K562 (cell line): ENCODE measurements around the gene IFT122. TPM values are rescaled to one million over a fixed set of nuclear protein-coding genes. Genes with fewer than 3 reads are reported as not detected.

Experiments used
- ATAC-seq: fragments of 200-7000 bp; cut with Tn5 transposase; 3 replicates; pipeline ENCODE4 v1.9.1; 2020; ENCODE audit warnings: moderate library complexity
- BruUV-seq: library from RNA; stranded (reverse); fragments of 400-500 nt; replicated peaks from 2 replicates; lab custom pipeline; 2021; lab: Mats Ljungman, UMichigan
- CTCF ChIA-PET: fragments of 300-600 bp; formaldehyde crosslinking; extraction: SDS; loops from one replicate; lab custom pipeline; 2021; ENCODE audit warnings: low intra/inter-chr PET ratio; lab: Yijun Ruan, JAX
- POLR2A ChIA-PET: fragments of 300-600, 350-650 bp; sonication (Branson Sonifier 250); formaldehyde crosslinking; extraction: SDS; loops from one replicate; lab custom pipeline; 2021; ENCODE audit warnings: antibody characterized with exemption, inconsistent platforms; lab: Yijun Ruan, JAX
- DNase-seq, 4 experiments: peaks; one replicate each; pipeline versions ENCODE4 v3.0.0 to v3.0.0-alpha.2; 2011 to 2018; ENCODE audit warnings: low spot score in 3 of 4, mixed read lengths in 3 of 4; ENCODE audit errors: extremely low read depth in 1 of 4
- FAIRE-seq: peaks from 2 replicates; lab custom pipeline; 2011; peaks lifted over from hg19 to GRCh38; lab: Jason Lieb, UNC
- H2AFZ ChIP-seq: 2 replicates; pipeline ENCODE4 v1.6.0; 2011; ENCODE audit warnings: low read depth, low read length, control low read depth, inconsistent platforms
- H3K27ac ChIP-seq: fragments of 200-600 bp; 3 replicates; pipeline ENCODE4 v1.8.0; 2011; ENCODE audit warnings: low read depth, mild to moderate bottlenecking, control low read depth, inconsistent platforms, low read length, moderate library complexity, mixed read lengths; ENCODE audit errors: extremely low read depth
- H3K27me3 ChIP-seq, 2 experiments: fragments of 300-600 bp in 1 of 2; 2 replicates in 1 of 2; 3 replicates in 1 of 2; pipeline versions ENCODE4 v1.6.0 to v1.8.0; 2011; ENCODE audit warnings: inconsistent platforms in 2 of 2, low read length in 2 of 2, mild to moderate bottlenecking in 1 of 2, mixed read lengths in 1 of 2, moderate library complexity in 1 of 2; ENCODE audit not compliant: control insufficient read depth in 2 of 2, insufficient read depth in 2 of 2
- H3K36me3 ChIP-seq: fragments of 300-600 bp; 3 replicates; pipeline ENCODE4 v1.8.0; 2011; ENCODE audit warnings: mild to moderate bottlenecking, low read length, inconsistent platforms; ENCODE audit not compliant: control insufficient read depth, insufficient read depth
- H3K4me1 ChIP-seq, 2 experiments: fragments of 200-600 bp in 1 of 2; replicated peaks in 1 of 2; 2 replicates in 1 of 2; 3 replicates in 1 of 2; pipeline versions ENCODE4 v1.5.1 to v1.8.0; 2011; ENCODE audit warnings: inconsistent platforms in 2 of 2, low read length in 2 of 2, mild to moderate bottlenecking in 1 of 2, mixed read lengths in 1 of 2, moderate library complexity in 1 of 2; ENCODE audit not compliant: control insufficient read depth in 2 of 2, insufficient read depth in 2 of 2
- H3K4me2 ChIP-seq: 2 replicates; pipeline ENCODE4 v1.6.1; 2011; ENCODE audit warnings: low read length, control low read depth, inconsistent platforms, mixed read lengths; ENCODE audit not compliant: insufficient read depth
- H3K4me3 ChIP-seq: fragments of 200-600 bp; sonication (generic), shearing (Covaris generic); 2 replicates; pipeline ENCODE4 v1.5.1; 2016; ENCODE audit warnings: control low read depth, inconsistent platforms
- H3K79me2 ChIP-seq: fragments of 200-600 bp; 3 replicates; pipeline ENCODE4 v1.8.0; 2011; ENCODE audit warnings: low read length, inconsistent platforms; ENCODE audit not compliant: control insufficient read depth, insufficient read depth
- H3K9ac ChIP-seq, 2 experiments: 2 replicates each; pipeline versions ENCODE4 v1.6.0 to v1.6.1; 2011; ENCODE audit warnings: low read depth in 2 of 2, low read length in 2 of 2, control low read depth in 1 of 2, inconsistent platforms in 1 of 2, mild to moderate bottlenecking in 1 of 2, mixed read lengths in 1 of 2; ENCODE audit not compliant: insufficient read depth in 1 of 2
- H3K9me1 ChIP-seq: one replicate; pipeline ENCODE4 v1.6.0; 2011; ENCODE audit warnings: inconsistent platforms, mild to moderate bottlenecking, low read length, moderate library complexity; ENCODE audit not compliant: control insufficient read depth, insufficient read depth
- H3K9me3 ChIP-seq: replicated peaks from 2 replicates; pipeline ENCODE4 v1.5.1; 2011; ENCODE audit warnings: low read depth, low read length, inconsistent platforms; ENCODE audit not compliant: control insufficient read depth, insufficient read depth
- H4K20me1 ChIP-seq: replicated peaks from 2 replicates; pipeline ENCODE4 v1.6.1; 2011; ENCODE audit warnings: low read length, inconsistent platforms, mixed read lengths; ENCODE audit not compliant: control insufficient read depth, insufficient read depth
- C11orf30 ChIP-seq: fragments of 450-650 bp; IDR thresholded peaks from 2 replicates; pipeline ENCODE4 v1.6.1; 2016; ENCODE audit warnings: low read depth, mild to moderate bottlenecking
- EHMT2 ChIP-seq: fragments of 450-650 bp; IDR thresholded peaks from 2 replicates; pipeline ENCODE4 v1.6.1; 2018; ENCODE audit warnings: antibody characterized with exemption
- HMGN3 ChIP-seq: IDR thresholded peaks from 2 replicates; pipeline ENCODE4 v1.6.1; 2011; ENCODE audit warnings: borderline replicate concordance, low read depth, mild to moderate bottlenecking, mixed read lengths, low read length; ENCODE audit not compliant: insufficient read length; ENCODE audit errors: extremely low read depth
- KLF6 ChIP-seq: fragments of 250-450 bp; sonication (Bioruptor Pico); IDR thresholded peaks from 2 replicates; pipeline ENCODE4 v1.4.0; 2020; ENCODE audit warnings: mild to moderate bottlenecking, moderate library complexity, borderline replicate concordance
- LEF1 ChIP-seq: fragments of 450-650 bp; IDR thresholded peaks from 2 replicates; pipeline ENCODE4 v1.6.1; 2016; ENCODE audit warnings: mild to moderate bottlenecking
- MEF2D ChIP-seq: conservative IDR thresholded peaks from 2 replicates; pipeline ENCODE4 v1.6.1; 2016; ENCODE audit warnings: low read depth, missing genetic modification characterization, missing compliant biosample characterization
- NCOA6 ChIP-seq: fragments of 450-650 bp; IDR thresholded peaks from 2 replicates; pipeline ENCODE4 v1.6.1; 2017; ENCODE audit warnings: mild to moderate bottlenecking
- NFYB ChIP-seq: IDR thresholded peaks from 2 replicates; pipeline ENCODE4 v1.6.1; 2011; ENCODE audit warnings: mild to moderate bottlenecking, moderate library complexity; ENCODE audit not compliant: insufficient read length; ENCODE audit errors: extremely low read depth
- PHF21A ChIP-seq: fragments of 450-650 bp; IDR thresholded peaks from 2 replicates; pipeline ENCODE4 v1.6.1; 2017; ENCODE audit warnings: low read depth, borderline replicate concordance
- POLR2G ChIP-seq: fragments of 200-400 bp; formaldehyde crosslinking; IDR thresholded peaks from 2 replicates; pipeline ENCODE4 v1.6.1; 2017; ENCODE audit warnings: low read depth, mild to moderate bottlenecking, antibody characterized with exemption, low read length, moderate library complexity
- POLR2H ChIP-seq: IDR thresholded peaks from 2 replicates; pipeline ENCODE4 v1.6.1; 2016; ENCODE audit warnings: missing genetic modification characterization, low read depth, mild to moderate bottlenecking, control low read depth, missing compliant biosample characterization, moderate library complexity
- TEAD1 ChIP-seq, 2 experiments: fragments of 450-650 bp in 1 of 2; sonication (generic) in 1 of 2; formaldehyde crosslinking; IDR thresholded peaks; 2 replicates each; pipeline versions ENCODE4 v1.4.0 to v1.8.0; 2020 to 2022; ENCODE audit warnings: mild to moderate bottlenecking in 2 of 2, missing genetic modification reagents in 1 of 2
- U2AF2 ChIP-seq: fragments of 200-400 bp; formaldehyde crosslinking; optimal IDR thresholded peaks from 2 replicates; pipeline ENCODE3; 2017; ENCODE audit warnings: low read depth, mild to moderate bottlenecking, low read length
- ZNF316 ChIP-seq: fragments of 450-650 bp; IDR thresholded peaks from 2 replicates; pipeline ENCODE4 v1.6.1; 2016
- ZNF644 ChIP-seq: fragments of 200-800 bp; sonication (Bioruptor generic); IDR thresholded peaks from 2 replicates; pipeline ENCODE4 v1.6.1; 2016; ENCODE audit warnings: low read depth, missing genetic modification characterization, missing compliant biosample characterization
- WGBS: fragments of 100-300 bp; shearing (Covaris generic); methylation state at CpG from one replicate; pipeline ENCODE4 v1.1.6; 2016; ENCODE audit warnings: low coverage, mixed read lengths; ENCODE audit not compliant: insufficient coverage; ENCODE audit errors: missing lambda C conversion rate; 5-methylcytosine and 5-hydroxymethylcytosine counted together
- in situ Hi-C: fragments of 300-500 bp; cut with MboI; formaldehyde crosslinking; loops from 4 replicates; pipeline ENCODE4 v1.15.0; 2018; ENCODE audit warnings: inconsistent platforms, mixed read lengths
- intact Hi-C: fragments of 100-400 bp; cut with micrococcal nuclease; formaldehyde crosslinking; loops from 2 replicates; pipeline ENCODE4 v1.14.2; 2022
- polyA plus RNA-seq, 8 experiments: library from polyadenylated mRNA; depleted of rRNA in 4 of 8; stranded (reverse) in 5 of 8; unstranded in 3 of 8; fragments of >200 nt; fragmentation: Nextera tagmentation in 2 of 8; fragmentation: Illumina TruSeq in 1 of 8; extraction: Ambion mirVana in 2 of 8; extraction: Trizol in 1 of 8; gene quantifications; 2 replicates each; pipeline versions ENCODE4 v1.2.1 to v1.2.3, GENCODE V29; 2011 to 2014; ENCODE audit warnings: inconsistent platforms in 1 of 8, missing spikeins in 1 of 8
- total RNA-seq, 7 experiments: library from RNA; depleted of rRNA in 6 of 7; stranded (reverse); fragments of >200 nt in 6 of 7; fragmentation: Illumina TruSeq in 2 of 7; extraction: Trizol in 2 of 7; gene quantifications; 2 replicates each; pipeline versions ENCODE4 v1.2.1 to v1.2.3, GENCODE V29; 2011 to 2021; ENCODE audit warnings: low replicate concordance in 1 of 7
- TF ChIP-seq, protein P1 (sequence below): fragments of 250-450 bp; sonication (Bioruptor Pico); IDR thresholded peaks from 2 replicates; pipeline ENCODE4 v1.4.0; 2020; ENCODE audit warnings: mild to moderate bottlenecking, moderate library complexity

The IFT122 gene
- total and polyA plus RNA-seq, 9 of the 15 experiments (the other 6 are each of a cell fraction or from before 2014, with no cell fraction given): 2.4 to 11.5 (median 7.7) TPM

DNA sequence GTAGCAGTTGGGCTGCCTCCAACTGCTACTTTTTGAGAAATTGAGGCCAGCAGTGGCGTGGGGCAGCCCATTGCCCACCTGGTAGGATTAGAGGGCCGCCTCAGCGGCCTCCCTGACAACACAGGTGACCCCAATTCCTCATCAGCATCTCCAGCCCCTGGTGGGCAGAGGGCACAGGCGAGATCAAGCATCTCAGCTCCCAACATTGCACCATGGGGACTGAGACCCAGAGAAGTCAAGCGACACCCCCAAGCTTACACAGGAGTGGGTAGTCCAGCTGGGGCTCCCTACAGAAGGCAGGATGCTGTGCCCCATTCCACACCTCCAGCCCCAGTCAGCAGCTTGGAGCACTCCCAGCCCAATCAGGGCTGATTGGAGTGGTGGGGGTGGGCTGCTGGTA is 102.7 kb downstream of the IFT122 start:
- no TSS peak for BruUV-seq
- FAIRE-seq (no peak), ATAC-seq (no peak), DNase-seq (no peak)
- no peak overlapping the region for H3K4me3 ChIP-seq
- H3K9ac ChIP-seq: no peak overlapping the region; a peak in 1 of 4 replicates
- no peak overlapping the region for H3K27ac ChIP-seq
- no peak overlapping the region for H3K4me2 ChIP-seq
- H3K9me3 ChIP-seq: no peaks in the 10 kb centered on the region
- H3K27me3 ChIP-seq: no peaks in the 10 kb centered on the region; a peak in 1 of 5 replicates
- CTCF ChIA-PET: no interaction called here
- 23% methylated on average over 5 of the region's 5 CpGs for WGBS
- no peaks in the 10 kb centered on the region for H4K20me1 ChIP-seq
- no peak for TF ChIP-seq MEF2D
- TF ChIP-seq C11orf30: no peak
- TF ChIP-seq U2AF2: no peak
- no peak for TF ChIP-seq POLR2H (tag)
- H3K36me3 ChIP-seq: no peaks in the 10 kb centered on the region
- no peaks in the 10 kb centered on the region for H3K9me1 ChIP-seq
- in situ Hi-C loops: no loop called here
- intact Hi-C loops: no loop called here
- H3K4me1 ChIP-seq: peaks cover 0 to 16% of the 10 kb centered on the region in 2 experiments; a peak in 2 of 5 replicates
- no peak overlapping the region for H2AFZ ChIP-seq
- no peaks in the 10 kb centered on the region for H3K79me2 ChIP-seq
- POLR2A ChIA-PET: no interaction called here

DNA sequence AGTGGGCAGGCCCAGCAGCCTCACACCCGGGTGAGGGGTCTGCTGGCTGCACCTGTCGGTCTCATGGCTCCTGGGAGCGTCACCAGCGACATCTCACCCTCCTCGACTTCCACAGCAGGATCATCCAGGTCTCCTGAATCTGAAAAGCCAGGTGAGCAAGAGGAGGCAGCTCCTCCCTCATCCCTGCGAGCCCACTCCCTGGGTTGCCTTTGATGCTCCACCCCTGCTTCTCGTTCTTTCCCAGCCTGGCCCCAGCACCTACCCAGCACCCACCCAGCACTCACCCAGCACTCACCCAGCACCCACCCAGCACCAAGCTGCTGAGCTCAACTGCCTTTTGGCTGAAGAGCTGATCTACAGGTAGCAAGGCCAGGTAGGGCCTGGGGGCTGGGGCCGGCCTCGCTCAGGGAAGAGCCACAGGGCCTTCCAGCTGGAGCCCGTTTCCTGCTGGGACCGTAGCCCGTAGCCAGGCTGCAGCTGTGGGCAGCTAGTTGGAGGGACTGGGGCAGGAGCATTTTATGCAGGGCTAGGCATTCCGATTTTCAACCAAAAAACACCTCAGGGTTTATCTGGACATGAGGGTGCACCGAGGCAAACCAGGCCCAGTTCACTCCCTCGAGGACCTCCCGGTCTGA is 103.2 kb downstream of the IFT122 start, which contains the start of gene H1-8:
TSS of gene H1-8 (plus strand) at position 20 of the 635 bp plus-strand sequence. CDS start at position 64, 44 bp downstream.
- no peak within 1 kb of the TSS for H3K27ac ChIP-seq
- H3K4me3 ChIP-seq: no peak within 1 kb of the TSS
- no peaks in the 10 kb centered on the region; a peak in 1 of 5 replicates for H3K27me3 ChIP-seq
- peak within 1 kb of the TSS in 1 of 2 experiments; percentile 26; a peak in 2 of 4 replicates for H3K9ac ChIP-seq
- CTCF ChIA-PET: no interaction called here
- POLR2A ChIA-PET: interaction anchor here (0.7 to 1.5 kb wide), 2 partner anchors 11 to 71 kb away, joined by 3 read pairs; no protein-coding TSS in a partner anchor
- WGBS: 43% methylated on average over 13 of the region's 16 CpGs
- ATAC-seq (no peak), DNase-seq (no peak), FAIRE-seq (no peak)
- BruUV-seq: no TSS peak
- no peaks in the 10 kb centered on the region for H3K9me1 ChIP-seq
- no peaks in the 10 kb centered on the region for H4K20me1 ChIP-seq
- peaks cover 0 to 16% of the 10 kb centered on the region in 2 experiments; a peak in 2 of 5 replicates for H3K4me1 ChIP-seq
- H3K9me3 ChIP-seq: no peaks in the 10 kb centered on the region
- in situ Hi-C loops (no loop called here), intact Hi-C loops (no loop called here)
- H3K79me2 ChIP-seq: no peaks in the 10 kb centered on the region
- H3K4me2 ChIP-seq: no peak within 1 kb of the TSS
- H2AFZ ChIP-seq: peak within 1 kb of the TSS; percentile 22
- no peaks in the 10 kb centered on the region for H3K36me3 ChIP-seq
- TF ChIP-seq NFYB (no peak), ZNF316 (no peak), LEF1 (no peak), PHF21A (no peak), TEAD1 (CRISPR knock-in tag; IDR thresholded peaks at IDR 0.05) (no peak), HMGN3 (no peak), NCOA6 (no peak), POLR2G (no peak), EHMT2 (no peak), ZNF644 (no peak), KLF6 (CRISPR knock-in tag) (no peak)
- TF ChIP-seq, protein P1, sequence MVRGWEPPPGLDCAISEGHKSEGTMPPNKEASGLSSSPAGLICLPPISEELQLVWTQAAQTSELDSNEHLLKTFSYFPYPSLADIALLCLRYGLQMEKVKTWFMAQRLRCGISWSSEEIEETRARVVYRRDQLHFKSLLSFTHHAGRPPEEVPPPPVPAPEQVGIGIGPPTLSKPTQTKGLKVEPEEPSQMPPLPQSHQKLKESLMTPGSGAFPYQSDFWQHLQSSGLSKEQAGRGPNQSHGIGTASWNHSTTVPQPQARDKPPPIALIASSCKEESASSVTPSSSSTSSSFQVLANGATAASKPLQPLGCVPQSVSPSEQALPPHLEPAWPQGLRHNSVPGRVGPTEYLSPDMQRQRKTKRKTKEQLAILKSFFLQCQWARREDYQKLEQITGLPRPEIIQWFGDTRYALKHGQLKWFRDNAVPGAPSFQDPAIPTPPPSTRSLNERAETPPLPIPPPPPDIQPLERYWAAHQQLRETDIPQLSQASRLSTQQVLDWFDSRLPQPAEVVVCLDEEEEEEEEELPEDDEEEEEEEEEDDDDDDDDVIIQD (CRISPR knock-in tag): no peak
